Osteoblast (primary cell): Measurements from ENCODE around the gene ATP8A1. TPM values are rescaled to one million over a fixed set of nuclear protein-coding genes. Genes with fewer than 3 reads are reported as not detected.

Source experiments
- DNase-seq: peaks from one replicate; pipeline ENCODE4 v3.0.0; 2011; ENCODE audit warnings: low spot score, mixed read lengths; ENCODE audit not compliant: insufficient read length; ENCODE audit errors: missing footprints
- H2AFZ ChIP-seq: 2 replicates; pipeline ENCODE4 v1.6.0; 2011; ENCODE audit warnings: mild to moderate bottlenecking, low read length
- H3K27ac ChIP-seq: 2 replicates; pipeline ENCODE4 v1.5.1; 2011; ENCODE audit warnings: mild to moderate bottlenecking, low read depth, low read length, moderate library complexity
- H3K27me3 ChIP-seq: 2 replicates; pipeline ENCODE4 v1.6.0; 2012; ENCODE audit warnings: mild to moderate bottlenecking, control low read depth, inconsistent platforms, low read length, moderate library complexity; ENCODE audit not compliant: insufficient read depth
- H3K36me3 ChIP-seq: 2 replicates; pipeline ENCODE4 v1.5.1; 2011; ENCODE audit warnings: mild to moderate bottlenecking, low read length, control low read depth, moderate library complexity; ENCODE audit not compliant: insufficient read depth
- H3K4me1 ChIP-seq: 2 replicates; pipeline ENCODE4 v1.5.1; 2011; ENCODE audit warnings: mild to moderate bottlenecking, low read length, control low read depth, moderate library complexity; ENCODE audit not compliant: insufficient read depth
- H3K4me2 ChIP-seq: 2 replicates; pipeline ENCODE4 v1.6.0; 2011; ENCODE audit warnings: mild to moderate bottlenecking, low read length; ENCODE audit not compliant: insufficient read depth
- H3K4me3 ChIP-seq: fragments of 200-600 bp; sonication (generic); 3 replicates; pipeline ENCODE4 v1.5.1; 2012; ENCODE audit warnings: mild to moderate bottlenecking, low read length, inconsistent platforms; ENCODE audit not compliant: insufficient read depth
- H3K79me2 ChIP-seq: 2 replicates; pipeline ENCODE4 v1.6.0; 2012; ENCODE audit warnings: mild to moderate bottlenecking, low read length, control low read depth, inconsistent platforms; ENCODE audit not compliant: insufficient read depth
- H3K9me3 ChIP-seq: 2 replicates; pipeline ENCODE4 v1.5.1; 2011; ENCODE audit warnings: low read depth, low read length, control low read depth
- H4K20me1 ChIP-seq: 2 replicates; pipeline ENCODE4 v1.6.0; 2012; ENCODE audit warnings: mild to moderate bottlenecking, low read length, control low read depth; ENCODE audit not compliant: insufficient read depth
- CTCF ChIP-seq: IDR thresholded peaks from 2 replicates; pipeline ENCODE4 v1.5.1; 2011; ENCODE audit warnings: mild to moderate bottlenecking, low read depth, low read length, moderate library complexity; ENCODE audit errors: extremely low read depth
- total RNA-seq: library from RNA; depleted of rRNA; stranded (reverse); fragments of >200 nt; gene quantifications from 2 replicates; pipeline ENCODE4 v1.2.3, GENCODE V29; 2012

ATP8A1 gene
- total RNA-seq, 1 donor = 2.5 TPM

DNA sequence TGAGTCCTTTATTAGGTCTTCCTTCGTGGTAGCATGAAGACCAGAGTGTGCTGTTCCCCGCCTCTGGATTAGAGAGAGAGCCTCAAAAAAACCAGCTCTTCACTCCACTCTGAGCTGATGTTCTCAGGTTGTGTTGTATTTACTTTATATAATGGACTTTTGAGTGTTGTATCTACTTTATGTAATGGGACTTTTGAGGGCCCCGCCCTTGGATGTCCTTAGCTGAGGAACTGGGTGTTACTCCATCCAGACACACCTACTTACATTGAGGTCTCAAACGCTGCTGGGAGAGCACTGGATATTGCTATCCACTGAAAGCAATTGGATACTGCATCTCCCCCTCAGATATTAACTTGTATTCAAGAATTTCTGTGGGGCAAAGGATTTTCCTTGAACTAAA lies 28.2 kb downstream of the ATP8A1 start:
- Histone ChIP-seq H3K27me3 (no peaks in the 10 kb centered on the region), H3K4me1 (no peaks in the 10 kb centered on the region), H3K27ac (no peak overlapping the region), H4K20me1 (no peaks in the 10 kb centered on the region), H3K79me2 (no peaks in the 10 kb centered on the region), H2AFZ (no peak overlapping the region), H3K9me3 (no peaks in the 10 kb centered on the region), H3K4me2 (no peak overlapping the region), H3K36me3 (no peaks in the 10 kb centered on the region), H3K4me3 (no peak overlapping the region)
- no peak for TF ChIP-seq CTCF
- DNase-seq = no peak

DNA sequence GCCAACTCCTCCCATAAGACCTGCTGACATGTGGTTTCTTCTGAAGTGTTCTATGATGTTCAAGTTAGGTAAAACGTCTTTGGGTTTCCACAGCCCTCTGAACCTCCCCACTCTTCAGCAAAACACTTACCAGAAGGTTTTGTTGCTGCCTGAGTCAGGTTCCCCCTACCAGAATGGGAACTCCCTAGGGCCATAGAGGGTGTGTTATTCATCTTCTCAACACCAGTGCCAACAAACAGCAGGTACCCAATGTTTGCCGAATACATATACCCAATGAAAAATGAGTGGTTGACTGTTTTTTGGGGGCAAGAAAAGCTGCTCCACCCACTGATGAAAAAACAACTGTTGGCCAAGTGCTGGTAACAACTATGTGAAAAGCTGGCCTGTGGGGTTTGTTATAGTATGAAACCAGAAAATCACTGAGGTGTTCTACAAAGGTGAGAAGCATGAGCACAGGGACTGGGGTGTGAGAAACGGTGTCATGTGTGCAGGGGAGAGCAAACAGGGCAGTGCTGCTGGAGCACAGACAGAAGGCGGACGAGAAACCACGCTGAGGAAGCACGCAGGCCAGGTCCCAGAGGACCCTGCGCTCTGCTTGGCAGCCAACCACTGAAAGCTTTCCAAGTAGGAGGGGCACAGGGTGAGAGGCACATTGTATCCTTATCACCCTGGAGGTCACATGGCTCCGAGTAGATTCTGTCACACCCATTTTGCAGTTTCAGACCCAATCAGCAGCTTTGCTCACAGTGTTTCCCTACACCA lies 28.8 kb downstream of the ATP8A1 start:
- no peak for TF ChIP-seq CTCF
- no peak overlapping the region for H3K27ac ChIP-seq
- H2AFZ ChIP-seq = no peak overlapping the region
- H3K79me2 ChIP-seq = no peaks in the 10 kb centered on the region
- no peaks in the 10 kb centered on the region for H3K4me1 ChIP-seq
- H3K27me3 ChIP-seq = no peaks in the 10 kb centered on the region
- no peak overlapping the region for H3K4me2 ChIP-seq
- H3K9me3 ChIP-seq = no peaks in the 10 kb centered on the region
- H4K20me1 ChIP-seq = no peaks in the 10 kb centered on the region
- no peak for DNase-seq
- no peaks in the 10 kb centered on the region for H3K36me3 ChIP-seq
- H3K4me3 ChIP-seq = no peak overlapping the region

DNA sequence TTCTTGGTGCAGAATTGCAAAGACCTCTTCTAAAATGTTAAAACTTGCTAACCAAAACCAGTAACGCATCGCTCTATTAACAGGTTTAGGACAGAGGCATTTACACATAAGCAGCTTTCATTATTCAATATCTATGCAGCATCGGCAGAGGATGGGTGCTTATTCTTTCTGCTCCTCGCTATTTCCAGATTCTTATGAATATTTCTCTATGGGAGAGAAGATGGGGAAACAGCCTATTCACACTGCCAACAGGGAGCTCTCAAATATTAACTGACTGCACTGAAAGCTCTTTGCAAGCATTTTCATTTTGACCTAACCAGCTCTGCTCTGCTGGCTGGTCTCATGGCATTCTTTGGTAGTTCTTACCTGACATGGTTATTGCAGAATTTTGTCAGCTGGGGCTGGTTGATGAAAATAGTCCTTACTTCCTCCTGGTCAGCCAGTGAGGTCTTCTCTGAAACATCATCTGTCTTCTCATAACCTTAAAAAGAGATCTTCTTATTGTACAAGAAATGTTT lies 30.2 kb downstream of the ATP8A1 start:
- no peaks in the 10 kb centered on the region for H3K36me3 ChIP-seq
- no peak overlapping the region for H2AFZ ChIP-seq
- no peak overlapping the region for H3K27ac ChIP-seq
- no peak overlapping the region for H3K4me2 ChIP-seq
- H3K4me3 ChIP-seq = no peak overlapping the region
- no peaks in the 10 kb centered on the region for H3K4me1 ChIP-seq
- no peaks in the 10 kb centered on the region for H3K79me2 ChIP-seq
- no peak for TF ChIP-seq CTCF
- DNase-seq = no peak
- H3K27me3 ChIP-seq = no peaks in the 10 kb centered on the region
- no peaks in the 10 kb centered on the region for H3K9me3 ChIP-seq
- no peaks in the 10 kb centered on the region for H4K20me1 ChIP-seq

- TF ChIP-seq CTCF = no peak
- no peak overlapping the region for H3K4me3 ChIP-seq
These were observed 31.6 kb downstream of the ATP8A1 start for GRCh38 chr4:42625329-42625728.

More at GRCh38 chr4:42625329-42625728, 31.6 kb downstream of the ATP8A1 start:
- Histone ChIP-seq H3K4me1 (no peaks in the 10 kb centered on the region), H3K79me2 (no peaks in the 10 kb centered on the region), H3K27ac (no peak overlapping the region), H3K9me3 (no peaks in the 10 kb centered on the region), H4K20me1 (no peaks in the 10 kb centered on the region), H2AFZ (no peak overlapping the region), H3K27me3 (no peaks in the 10 kb centered on the region), H3K4me2 (no peak overlapping the region), H3K36me3 (no peaks in the 10 kb centered on the region)
- no peak for DNase-seq
